Measurements from ENCODE around the gene ACTR3.

- TF ChIP-seq CTCF (IDR thresholded peaks at IDR 0.05), result no peak
- TF ChIP-seq EP300 (IDR thresholded peaks at IDR 0.05), result no peak
- TF ChIP-seq POLR2A (IDR thresholded peaks at IDR 0.05), result no peak
These were observed 76.9 kb downstream of the ACTR3 start for GRCh38 chr2:113966832-113967231.
